22Rv1 (cell line): ENCODE results near the gene BTBD9.

Experiments
- ZFX ChIP-seq: fragments of 450-650 bp; IDR thresholded peaks from 2 replicates; pipeline ENCODE4 v1.6.1; 2017; ENCODE audit warnings: antibody characterized with exemption, borderline replicate concordance
- TF ChIP-seq, protein P1 (sequence below): fragments of 450-650 bp; IDR thresholded peaks from 2 replicates; pipeline ENCODE4 v1.5.1; 2017; ENCODE audit warnings: mild to moderate bottlenecking

GRCh38 chr6:38166411-38167240, 473.1 kb downstream of the BTBD9 start:
- TF ChIP-seq, protein P1, sequence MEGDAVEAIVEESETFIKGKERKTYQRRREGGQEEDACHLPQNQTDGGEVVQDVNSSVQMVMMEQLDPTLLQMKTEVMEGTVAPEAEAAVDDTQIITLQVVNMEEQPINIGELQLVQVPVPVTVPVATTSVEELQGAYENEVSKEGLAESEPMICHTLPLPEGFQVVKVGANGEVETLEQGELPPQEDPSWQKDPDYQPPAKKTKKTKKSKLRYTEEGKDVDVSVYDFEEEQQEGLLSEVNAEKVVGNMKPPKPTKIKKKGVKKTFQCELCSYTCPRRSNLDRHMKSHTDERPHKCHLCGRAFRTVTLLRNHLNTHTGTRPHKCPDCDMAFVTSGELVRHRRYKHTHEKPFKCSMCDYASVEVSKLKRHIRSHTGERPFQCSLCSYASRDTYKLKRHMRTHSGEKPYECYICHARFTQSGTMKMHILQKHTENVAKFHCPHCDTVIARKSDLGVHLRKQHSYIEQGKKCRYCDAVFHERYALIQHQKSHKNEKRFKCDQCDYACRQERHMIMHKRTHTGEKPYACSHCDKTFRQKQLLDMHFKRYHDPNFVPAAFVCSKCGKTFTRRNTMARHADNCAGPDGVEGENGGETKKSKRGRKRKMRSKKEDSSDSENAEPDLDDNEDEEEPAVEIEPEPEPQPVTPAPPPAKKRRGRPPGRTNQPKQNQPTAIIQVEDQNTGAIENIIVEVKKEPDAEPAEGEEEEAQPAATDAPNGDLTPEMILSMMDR: no peak
- TF ChIP-seq ZFX: no peak
